Dermis microvascular lymphatic vessel endothelial cell (primary cell): ENCODE measurements around the gene ZNF814. TPM values are rescaled to one million over a fixed set of nuclear protein-coding genes. Genes with fewer than 3 reads are reported as not detected.
"Not testable (repeated sequence)": the region's sequence is repeated elsewhere in the genome, so short reads cannot be mapped to it uniquely, and the experiment has no call there.

Experiments used
- DNase-seq, 2 donors: peaks; one replicate each; pipeline versions ENCODE4 v3.0.0 to v3.0.0-alpha.2; 2010; ENCODE audit warnings: low read depth in 2 of 2
- total RNA-seq: library from RNA; depleted of rRNA; stranded (reverse); fragments of >200 nt; gene quantifications from 2 replicates; pipeline ENCODE4 v1.2.1, GENCODE V29; 2014

Gene ZNF814
- total RNA-seq, result 2.3 and 4.0 TPM in 2 replicates

- DNase-seq, result peak in 1 of 2 donors; percentile 33
These were observed at the start of gene ZNF814 for GRCh38 chr19:57888560-57889231. ZNF814 (minus strand) TSS chr19:57889037; CDS start chr19:57888802, 235 bp downstream.

GRCh38 chr19:57935731-57936130, 46.9 kb upstream of the ZNF814 start:
- no peak for DNase-seq

GRCh38 chr19:57934820-57935665, 46.2 kb upstream of the ZNF814 start, which contains the start of gene ZNF418:
ZNF418 (minus strand) TSS chr19:57935402; CDS start chr19:57933822, 1,580 bp downstream.
- DNase-seq, result peak; percentile 65 to 82

GRCh38 chr19:57927587-57927986, 38.8 kb upstream of the ZNF814 start:
- DNase-seq, result no peak

- peak; percentile 85 to 94 for DNase-seq
These were observed 27.5 kb upstream of the ZNF814 start, which contains the start of gene ZNF417 for GRCh38 chr19:57916168-57916995. ZNF417 (minus strand) TSS chr19:57916592; CDS start chr19:57916411, 181 bp downstream.

- DNase-seq, result no peak
These were observed 25.7 kb upstream of the ZNF814 start for GRCh38 chr19:57914531-57914930.

GRCh38 chr19:57907394-57907793, 18.6 kb upstream of the ZNF814 start:
- DNase-seq, result no peak

- no peak for DNase-seq
These were observed 16.4 kb upstream of the ZNF814 start for GRCh38 chr19:57905258-57905657.

GRCh38 chr19:57903618-57904184, 14.9 kb upstream of the ZNF814 start:
- no peak for DNase-seq

GRCh38 chr19:57900311-57900710, 11.5 kb upstream of the ZNF814 start:
- no peak for DNase-seq

- DNase-seq, result not testable (repeated sequence)
These were observed 1.9 kb upstream of the ZNF814 start for GRCh38 chr19:57890706-57891105.

GRCh38 chr19:57888107-57888559, 704 bp downstream of the ZNF814 start:
- DNase-seq, result no peak

GRCh38 chr19:57887195-57887941, 1.5 kb downstream of the ZNF814 start:
- no peak for DNase-seq

- no peak for DNase-seq
These were observed 2.8 kb downstream of the ZNF814 start for GRCh38 chr19:57886046-57886445.

- DNase-seq, result not testable (repeated sequence)
These were observed 14.7 kb downstream of the ZNF814 start for GRCh38 chr19:57873883-57874799.

GRCh38 chr19:57872450-57872849, 16.4 kb downstream of the ZNF814 start:
- DNase-seq, result no peak

GRCh38 chr19:57870225-57870624, 18.6 kb downstream of the ZNF814 start:
- DNase-seq, result no peak

- DNase-seq, result not testable (repeated sequence)
These were observed 19.2 kb downstream of the ZNF814 start for GRCh38 chr19:57869655-57870054.

GRCh38 chr19:57867868-57868492, 20.9 kb downstream of the ZNF814 start:
- DNase-seq, result no peak
